GM19452 (cell line): Measurements from ENCODE around the gene GABBR1.
"Not testable (repeated sequence)": the region's sequence is repeated elsewhere in the genome, so short reads cannot be mapped to it uniquely, and the experiment has no call there.

Experiments used
- ATAC-seq: cut with Tn5 transposase; IDR thresholded peaks from one replicate; pipeline ENCODE4 v1.9.1; 2021; ENCODE audit not compliant: unreplicated experiment

GABBR1 gene

GRCh38 chr6:29632789-29633533 lies at the start of gene GABBR1:
Gene GABBR1 (minus strand): TSS chr6:29633183. CDS start chr6:29632385, 798 bp downstream.
- ATAC-seq = no peak

- ATAC-seq = no peak
Measured at GRCh38 chr6:29681811-29682210, 48.8 kb upstream of the GABBR1 start.

GRCh38 chr6:29680904-29681303 lies 47.9 kb upstream of the GABBR1 start, which contains the start of gene ZFP57:
Gene ZFP57 (minus strand): TSS chr6:29681152. CDS start chr6:29677003, 4,149 bp downstream.
- no peak for ATAC-seq

- ATAC-seq = no peak
Measured at GRCh38 chr6:29680416-29680815, 47.4 kb upstream of the GABBR1 start.

GRCh38 chr6:29679962-29680361 lies 47.0 kb upstream of the GABBR1 start:
- no peak for ATAC-seq

- ATAC-seq = no peak
Measured at GRCh38 chr6:29678114-29678513, 45.1 kb upstream of the GABBR1 start.

- ATAC-seq = no peak
Measured at GRCh38 chr6:29676981-29677601, 44.1 kb upstream of the GABBR1 start.

GRCh38 chr6:29675561-29675960 lies 42.6 kb upstream of the GABBR1 start:
- no peak for ATAC-seq

GRCh38 chr6:29674008-29674407 lies 41.0 kb upstream of the GABBR1 start:
- ATAC-seq = no peak

GRCh38 chr6:29673161-29673560 lies 40.2 kb upstream of the GABBR1 start:
- ATAC-seq = no peak

- not testable (repeated sequence) for ATAC-seq
Measured at GRCh38 chr6:29672116-29672515, 39.1 kb upstream of the GABBR1 start.

- ATAC-seq = no peak
Measured at GRCh38 chr6:29671026-29671425, 38.0 kb upstream of the GABBR1 start.

- no peak for ATAC-seq
Measured at GRCh38 chr6:29667158-29667557, 34.2 kb upstream of the GABBR1 start.

- ATAC-seq = no peak
Measured at GRCh38 chr6:29666826-29667130, 33.8 kb upstream of the GABBR1 start.

- ATAC-seq = no peak
Measured at GRCh38 chr6:29665942-29666825, 33.2 kb upstream of the GABBR1 start.

- ATAC-seq = no peak
Measured at GRCh38 chr6:29663300-29664042, 30.5 kb upstream of the GABBR1 start.

- ATAC-seq = not testable (repeated sequence)
Measured at GRCh38 chr6:29661502-29662141, 28.6 kb upstream of the GABBR1 start.

- no peak for ATAC-seq
Measured at GRCh38 chr6:29661071-29661470, 28.1 kb upstream of the GABBR1 start.

- no peak for ATAC-seq
Measured at GRCh38 chr6:29656798-29657197, 23.8 kb upstream of the GABBR1 start, which contains the start of gene MOG. Gene MOG (plus strand): TSS chr6:29657092. CDS start chr6:29657210, 118 bp downstream.

- no peak for ATAC-seq
Measured at GRCh38 chr6:29656157-29656556, 23.2 kb upstream of the GABBR1 start.
